Keratinocyte (primary cell): Measurements from ENCODE around the gene CALML5. TPM values are rescaled to one million over a fixed set of nuclear protein-coding genes. Genes with fewer than 3 reads are reported as not detected.

Source experiments
- DNase-seq: peaks from one replicate; pipeline ENCODE4 v3.0.0-alpha.2; 2011; ENCODE audit warnings: low read depth, missing footprints, low spot score
- FAIRE-seq: peaks from 2 replicates; lab custom pipeline; 2011; peaks lifted over from hg19 to GRCh38; lab: Jason Lieb, UNC
- H2AFZ ChIP-seq: 2 replicates; pipeline ENCODE4 v1.6.0; 2012; ENCODE audit warnings: low read length, control low read depth, inconsistent platforms; ENCODE audit not compliant: control insufficient read depth
- H3K27ac ChIP-seq: 2 replicates; pipeline ENCODE4 v1.5.1; 2011; ENCODE audit warnings: low read length; ENCODE audit not compliant: control insufficient read depth, insufficient read depth
- H3K27me3 ChIP-seq: 3 replicates; pipeline ENCODE4 v1.6.0; 2011; ENCODE audit warnings: low read length; ENCODE audit not compliant: control insufficient read depth, insufficient read depth; ENCODE audit errors: extremely low read depth
- H3K36me3 ChIP-seq, 2 experiments: 2 replicates in 1 of 2; 3 replicates in 1 of 2; pipeline ENCODE4 v1.5.1; 2011; ENCODE audit warnings: low read length in 2 of 2, mild to moderate bottlenecking in 1 of 2; ENCODE audit not compliant: control insufficient read depth in 2 of 2, insufficient read depth in 2 of 2; ENCODE audit errors: extremely low read depth in 1 of 2
- H3K4me1 ChIP-seq: 3 replicates; pipeline ENCODE4 v1.5.1; 2011; ENCODE audit warnings: low read length; ENCODE audit not compliant: control insufficient read depth, insufficient read depth; ENCODE audit errors: extremely low read depth
- H3K4me2 ChIP-seq: 3 replicates; pipeline ENCODE4 v1.6.0; 2011; ENCODE audit warnings: low read depth, low read length; ENCODE audit not compliant: control insufficient read depth, insufficient read depth; ENCODE audit errors: extremely low read depth
- H3K4me3 ChIP-seq, 3 experiments: fragments of 200-600 bp in 1 of 3; sonication (generic) in 1 of 3; 2 replicates in 2 of 3; 3 replicates in 1 of 3; pipeline ENCODE4 v1.5.1; 2011 to 2016; ENCODE audit warnings: low read length in 3 of 3, mild to moderate bottlenecking in 3 of 3, control low read depth in 2 of 3, inconsistent platforms in 1 of 3, low read depth in 1 of 3, mixed read lengths in 1 of 3, mixed run types in 1 of 3, moderate library complexity in 1 of 3; ENCODE audit not compliant: control insufficient read depth in 2 of 3, insufficient read depth in 2 of 3; ENCODE audit errors: extremely low read depth in 1 of 3
- H3K79me2 ChIP-seq: 2 replicates; pipeline ENCODE4 v1.6.0; 2012; ENCODE audit warnings: low read length; ENCODE audit not compliant: control insufficient read depth, insufficient read depth
- H3K9ac ChIP-seq: 3 replicates; pipeline ENCODE4 v1.6.0; 2011; ENCODE audit warnings: low read length; ENCODE audit not compliant: control insufficient read depth, insufficient read depth; ENCODE audit errors: extremely low read depth
- H3K9me1 ChIP-seq: 3 replicates; pipeline ENCODE4 v1.6.0; 2011; ENCODE audit warnings: low read length; ENCODE audit not compliant: control insufficient read depth, insufficient read depth; ENCODE audit errors: extremely low read depth
- H3K9me3 ChIP-seq: 2 replicates; pipeline ENCODE4 v1.5.1; 2012; ENCODE audit warnings: low read depth, low read length; ENCODE audit not compliant: control insufficient read depth
- H4K20me1 ChIP-seq: 3 replicates; pipeline ENCODE4 v1.6.0; 2011; ENCODE audit warnings: low read length; ENCODE audit not compliant: control insufficient read depth, insufficient read depth; ENCODE audit errors: extremely low read depth
- CTCF ChIP-seq, 3 experiments: IDR thresholded peaks in 1 of 3; conservative IDR thresholded peaks in 1 of 3; optimal IDR thresholded peaks in 1 of 3; 2 replicates in 2 of 3; 3 replicates in 1 of 3; pipeline versions ENCODE3 to v1.5.1; 2011; ENCODE audit warnings: low read length in 3 of 3, mild to moderate bottlenecking in 3 of 3, moderate library complexity in 2 of 3, control low read depth in 1 of 3, inconsistent platforms in 1 of 3; ENCODE audit not compliant: insufficient read depth in 2 of 3; ENCODE audit errors: extremely low read depth in 1 of 3
- EZH2 ChIP-seq: IDR thresholded peaks from one replicate; pipeline ENCODE4 v1.6.1; 2012; ENCODE audit warnings: inconsistent platforms, mild to moderate bottlenecking, low read length, moderate library complexity
- dilution Hi-C: fragments of 300-500 bp; cut with MboI; formaldehyde crosslinking; loops from one replicate; pipeline ENCODE4 v1.7.0; 2020; ENCODE audit warnings: low sequenced_read_pairs; ENCODE audit not compliant: extremely low pct_ligation_motif_present
- polyA plus RNA-seq, 5 experiments: library from polyadenylated mRNA; depleted of rRNA in 3 of 5; stranded (reverse) in 3 of 5; stranded (forward) in 1 of 5; unstranded in 1 of 5; fragments of >200 nt; gene quantifications; 1 replicate in 1 of 5; 2 replicates in 3 of 5; 3 replicates in 1 of 5; pipeline versions ENCODE4 v1.2.1 to v1.2.3, GENCODE V29; 2011 to 2012; ENCODE audit warnings: missing spikeins in 2 of 5, low read depth in 1 of 5, low replicate concordance in 1 of 5

CALML5 gene
- polyA plus RNA-seq, 1 donor (not counting 4 experiments of a cell fraction or from before 2014, with no cell fraction given) = 5.7 TPM

GRCh38 chr10:5508786-5509185 is 9.4 kb upstream of the CALML5 start:
- Histone ChIP-seq H3K4me3 (no peak overlapping the region), H3K27me3 (no peaks in the 10 kb centered on the region), H3K27ac (no peak overlapping the region), H3K79me2 (no peaks in the 10 kb centered on the region), H3K4me1 (peaks cover 31% of the 10 kb centered on the region), H3K4me2 (no peak overlapping the region), H4K20me1 (no peaks in the 10 kb centered on the region), H2AFZ (no peak overlapping the region), H3K9ac (no peak overlapping the region), H3K9me3 (no peaks in the 10 kb centered on the region), H3K9me1 (no peaks in the 10 kb centered on the region), H3K36me3 (no peaks in the 10 kb centered on the region)
- FAIRE-seq (no peak), DNase-seq (no peak)
- dilution Hi-C loops = no loop called here
- TF ChIP-seq EZH2 = no peak
- TF ChIP-seq CTCF (optimal IDR thresholded peaks at IDR 0.05 in 1 of 3, IDR thresholded peaks at IDR 0.05 in 1 of 3, conservative IDR thresholded peaks at IDR 0.05 in 1 of 3; ENCODE audit: extremely low read depth in 1 of 3, insufficient read depth in 2 of 3, low read length in 3 of 3) = no peak

DNA sequence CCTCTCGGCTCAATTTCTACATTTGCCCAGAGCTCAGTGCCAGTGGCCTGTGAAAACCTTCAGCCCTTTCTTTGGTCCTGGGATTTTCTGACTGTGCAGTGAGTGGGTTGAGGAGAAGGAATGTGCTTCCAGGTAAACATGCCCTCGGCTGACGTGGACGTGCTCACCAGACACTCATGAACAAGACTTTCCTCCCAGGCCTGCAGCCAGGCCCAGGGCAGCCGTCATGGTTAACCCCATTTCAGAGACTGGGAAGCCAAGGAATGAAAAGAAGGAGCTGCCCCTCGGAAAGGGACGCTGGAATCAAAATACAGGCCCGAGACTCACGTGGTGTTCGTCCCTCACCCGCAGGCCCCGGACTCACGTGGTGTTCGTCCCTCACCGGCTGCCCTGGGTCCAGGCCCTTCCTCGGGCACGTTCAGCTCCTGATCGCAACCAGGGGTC is 8.8 kb upstream of the CALML5 start:
- Histone ChIP-seq H3K4me2 (no peak overlapping the region), H4K20me1 (no peaks in the 10 kb centered on the region), H3K9me3 (no peaks in the 10 kb centered on the region), H3K4me3 (no peak overlapping the region), H3K79me2 (no peaks in the 10 kb centered on the region), H3K9ac (no peak overlapping the region), H3K27me3 (no peaks in the 10 kb centered on the region), H2AFZ (no peak overlapping the region), H3K9me1 (no peaks in the 10 kb centered on the region), H3K36me3 (no peaks in the 10 kb centered on the region), H3K4me1 (peaks cover 36% of the 10 kb centered on the region), H3K27ac (no peak overlapping the region)
- dilution Hi-C loops = no loop called here
- no peak for TF ChIP-seq EZH2
- TF ChIP-seq CTCF (optimal IDR thresholded peaks at IDR 0.05 in 1 of 3, IDR thresholded peaks at IDR 0.05 in 1 of 3, conservative IDR thresholded peaks at IDR 0.05 in 1 of 3; ENCODE audit: extremely low read depth in 1 of 3, insufficient read depth in 2 of 3, low read length in 3 of 3) = no peak
- DNase-seq (no peak), FAIRE-seq (no peak)
